Fibroblast of gingiva (primary cell): ENCODE data around the gene DCDC2C.

Experiments used
- DNase-seq: peaks from one replicate; pipeline ENCODE4 v3.0.0-alpha.2; 2011; ENCODE audit warnings: low read depth

DCDC2C gene

DNA sequence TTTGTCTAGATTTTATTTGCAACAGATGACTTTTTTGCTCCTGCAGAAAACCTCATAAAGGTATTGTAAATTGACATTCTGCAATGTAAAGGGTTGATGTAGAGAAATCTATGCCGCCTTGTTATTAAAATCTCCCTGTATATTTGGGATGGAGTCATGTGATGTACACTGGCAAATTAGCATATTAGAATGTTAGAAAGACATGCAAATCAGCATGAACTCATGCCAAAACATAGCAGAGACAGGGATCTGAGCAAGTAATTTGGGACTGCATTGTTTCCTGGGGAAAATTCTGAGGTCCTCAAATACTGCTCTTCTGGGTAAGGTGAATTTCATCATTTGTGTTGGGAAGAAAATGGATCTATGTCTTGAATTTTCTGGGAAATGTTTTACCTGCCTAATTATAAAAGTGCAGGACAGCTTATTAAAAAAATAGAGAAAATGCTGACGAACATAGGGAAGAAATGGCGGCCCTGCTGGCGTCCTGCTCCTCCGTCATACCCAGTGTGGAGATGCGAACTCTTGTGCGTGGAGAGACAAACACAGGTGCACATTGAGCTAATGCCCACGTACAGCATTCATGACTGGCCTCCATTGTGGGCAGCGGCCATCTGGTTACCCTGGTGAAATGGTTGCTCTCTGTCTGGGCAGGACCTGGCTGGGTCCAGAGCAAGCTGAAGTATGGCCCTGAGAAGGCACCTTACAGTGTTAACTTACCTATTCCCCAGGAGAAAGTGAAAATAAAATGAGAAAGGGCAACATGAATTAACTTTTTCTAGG, 29.1 kb upstream of the DCDC2C start:
- DNase-seq = no peak

DNA sequence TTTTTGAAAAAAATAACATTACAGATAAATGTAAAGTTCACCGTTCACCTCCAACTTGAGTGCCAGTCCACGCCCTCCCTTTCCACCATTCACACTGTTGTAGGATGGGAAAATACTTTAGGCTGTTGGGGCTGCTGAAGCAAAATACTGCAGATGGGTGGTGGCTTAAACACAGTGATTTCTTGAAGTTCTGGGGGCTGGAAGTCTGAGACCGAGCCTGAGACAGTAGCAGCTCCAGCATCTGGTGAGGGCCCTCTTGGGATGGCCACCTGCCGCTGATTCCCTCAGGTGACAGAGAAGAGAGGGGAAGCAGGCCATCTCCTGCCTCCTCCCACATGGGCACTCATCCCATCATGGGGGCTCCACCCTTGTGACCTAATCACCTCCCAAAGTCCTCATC, 27.7 kb upstream of the DCDC2C start:
- no peak for DNase-seq

DNA sequence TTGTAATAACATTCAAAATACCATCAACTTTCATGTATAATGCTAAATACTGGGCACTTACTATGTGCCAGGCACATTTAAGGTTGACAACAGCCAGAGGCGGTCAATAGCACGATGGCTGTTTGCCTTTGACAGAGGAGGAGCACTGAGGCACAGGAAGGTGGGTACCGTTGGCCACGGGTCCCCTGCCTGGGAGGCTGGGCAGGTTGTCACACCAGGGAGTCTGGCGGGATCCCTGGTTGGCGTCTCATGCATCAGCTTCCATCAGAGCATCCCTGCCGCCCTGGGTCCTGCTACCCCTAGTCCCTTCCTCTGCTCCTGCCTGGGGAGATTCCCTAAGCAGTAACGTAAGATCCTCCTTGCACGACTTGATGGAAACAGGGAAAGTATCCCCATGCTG, 25.9 kb upstream of the DCDC2C start:
- DNase-seq = no peak

DNA sequence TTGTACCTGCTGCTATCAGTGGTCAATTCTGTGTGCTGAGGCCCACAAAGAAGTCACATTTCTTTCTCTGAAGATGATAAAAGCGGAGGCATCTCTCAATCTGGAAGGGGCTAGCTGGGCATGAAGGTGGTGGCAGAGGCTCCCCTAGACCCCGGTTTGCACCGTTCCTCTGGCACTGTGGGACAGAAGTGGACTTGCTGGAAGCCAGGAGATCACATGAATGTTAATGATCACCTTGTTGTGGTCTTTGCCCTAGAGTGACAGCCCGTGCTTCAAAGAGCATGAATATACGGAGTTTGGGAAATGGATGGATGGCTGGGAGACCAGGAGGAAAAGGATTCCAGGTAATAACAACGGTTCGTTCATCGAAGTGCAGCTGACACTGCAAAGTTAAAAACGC, 25.2 kb upstream of the DCDC2C start:
- DNase-seq = no peak

DNA sequence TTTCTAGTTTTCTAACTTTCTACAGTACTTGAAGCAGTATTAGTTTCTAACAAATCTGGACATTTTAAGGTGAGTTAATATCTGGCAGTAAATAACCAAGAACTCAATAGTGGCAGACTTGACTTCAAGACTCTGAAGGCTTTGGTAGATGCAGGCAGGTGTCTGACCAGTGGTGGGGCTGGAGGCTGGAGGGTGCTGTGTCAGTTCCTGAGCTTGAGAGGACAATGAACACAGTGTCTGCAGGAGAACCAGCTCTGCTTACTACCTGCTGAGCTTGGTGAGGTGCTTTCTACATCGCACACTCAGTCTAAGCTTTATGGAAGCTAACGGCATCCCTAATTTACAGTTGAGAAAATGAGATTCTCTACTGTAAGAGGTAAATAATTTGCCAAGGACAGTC, 24.2 kb upstream of the DCDC2C start:
- no peak for DNase-seq

DNA sequence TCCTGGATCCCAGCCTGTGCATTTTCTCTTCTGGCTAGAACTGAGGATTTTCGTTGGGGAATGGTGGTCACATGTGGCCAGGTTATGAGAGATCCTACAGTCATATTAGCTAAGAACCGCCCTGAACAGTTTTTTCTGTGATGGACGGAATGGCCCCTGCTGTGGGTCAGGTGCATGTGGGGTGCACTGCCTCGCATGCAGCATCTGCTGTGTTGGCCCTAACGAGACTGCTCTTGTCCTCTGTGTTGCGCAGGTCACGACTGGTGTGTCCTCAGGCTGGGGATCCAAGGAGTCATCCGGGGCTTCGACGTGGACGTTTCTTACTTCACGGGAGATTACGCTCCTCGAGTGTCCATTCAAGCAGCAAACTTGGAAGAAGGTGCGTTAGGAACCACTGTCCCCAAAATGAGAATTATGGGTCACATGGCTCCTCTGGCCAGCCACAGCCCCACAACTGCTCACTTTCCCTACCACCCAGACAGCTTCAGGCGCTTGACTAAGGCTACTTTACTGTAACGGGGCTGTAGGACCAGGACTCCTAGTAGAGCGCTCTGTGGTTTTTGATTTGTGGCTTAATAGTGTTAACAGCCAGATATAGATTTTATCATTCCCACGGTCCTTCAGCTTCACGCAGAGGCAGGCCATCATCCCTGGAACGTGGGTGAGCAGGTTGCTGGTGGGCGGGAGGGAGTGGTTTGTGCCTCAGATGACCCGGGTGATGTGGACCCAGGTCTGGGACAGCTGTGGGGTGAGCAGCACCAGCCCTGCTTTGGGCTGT, 23.6 kb upstream of the DCDC2C start:
- DNase-seq = no peak

DNA sequence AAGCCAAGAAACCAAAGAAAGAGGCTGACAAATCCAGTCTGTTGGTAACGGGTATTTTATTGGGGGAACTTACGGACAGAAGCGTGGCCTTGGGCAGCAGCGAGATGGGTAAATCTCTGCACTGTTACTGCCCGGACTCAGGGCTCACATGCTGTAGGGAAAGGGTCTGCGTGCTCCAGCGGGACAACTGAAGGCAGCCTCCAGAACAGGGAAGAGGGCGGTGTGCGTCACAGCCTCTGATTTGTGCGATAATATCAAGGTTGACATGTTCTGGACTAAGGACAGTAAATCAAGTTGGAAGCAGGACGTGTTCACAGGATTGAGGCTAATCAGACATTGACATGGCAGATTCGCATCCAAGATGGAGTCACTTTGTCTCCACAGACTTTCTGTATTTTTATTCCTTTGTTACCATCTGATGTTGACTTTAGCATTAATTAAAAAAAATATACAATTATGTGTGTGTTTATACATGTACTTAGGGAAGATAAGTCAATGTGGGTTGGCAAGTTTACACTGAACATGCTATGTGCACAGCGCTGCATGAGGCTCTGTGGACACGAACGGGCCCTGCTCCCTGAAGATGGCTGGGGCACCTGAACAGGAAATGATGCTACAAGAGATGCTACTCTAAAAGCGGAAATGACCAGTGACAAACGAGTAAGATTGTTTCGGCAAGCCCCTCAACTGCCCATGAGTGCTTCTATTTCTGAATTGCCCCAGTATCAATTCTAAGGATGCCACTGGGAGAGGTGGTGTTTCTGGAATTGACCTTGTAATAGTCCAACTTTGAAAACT, 22.6 kb upstream of the DCDC2C start:
- DNase-seq = no peak

DNA sequence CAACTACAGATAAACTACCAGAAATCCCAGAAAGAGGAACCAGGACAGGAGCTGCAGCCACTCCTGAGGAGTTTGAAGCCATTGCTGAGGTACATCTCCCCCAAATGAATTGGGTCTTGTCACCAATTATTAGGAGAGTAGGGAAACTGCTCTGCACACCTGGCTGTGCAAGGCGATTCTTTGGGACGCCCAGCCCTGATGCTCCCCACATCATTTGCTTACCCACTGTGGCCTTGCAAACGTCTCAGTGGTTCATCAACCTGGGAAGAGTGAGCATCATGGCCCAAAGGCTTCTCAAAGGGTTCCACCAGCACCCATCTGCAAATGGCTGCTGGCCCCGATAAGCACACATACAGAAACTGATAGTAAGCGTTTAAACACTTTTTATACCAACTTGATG, 21.8 kb upstream of the DCDC2C start:
- no peak for DNase-seq

DNA sequence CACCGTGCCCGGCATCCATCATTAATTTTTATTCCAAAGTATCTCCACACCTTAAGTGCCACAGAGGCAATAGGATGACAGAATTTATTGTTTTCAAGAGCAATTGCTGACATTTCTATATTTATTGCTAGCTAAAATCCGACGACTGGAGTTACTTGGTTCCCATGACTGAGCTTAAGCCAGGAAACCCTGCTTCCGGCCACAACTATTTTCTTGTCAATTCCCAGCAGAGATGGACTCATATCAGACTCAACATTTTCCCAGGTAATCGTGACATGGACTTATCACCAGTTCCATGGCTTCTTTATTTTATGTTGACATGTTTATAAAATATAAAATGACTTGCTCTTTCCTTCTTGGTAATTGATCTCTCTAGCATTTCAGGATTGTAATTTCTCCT, 20.6 kb upstream of the DCDC2C start:
- DNase-seq = no peak

DNA sequence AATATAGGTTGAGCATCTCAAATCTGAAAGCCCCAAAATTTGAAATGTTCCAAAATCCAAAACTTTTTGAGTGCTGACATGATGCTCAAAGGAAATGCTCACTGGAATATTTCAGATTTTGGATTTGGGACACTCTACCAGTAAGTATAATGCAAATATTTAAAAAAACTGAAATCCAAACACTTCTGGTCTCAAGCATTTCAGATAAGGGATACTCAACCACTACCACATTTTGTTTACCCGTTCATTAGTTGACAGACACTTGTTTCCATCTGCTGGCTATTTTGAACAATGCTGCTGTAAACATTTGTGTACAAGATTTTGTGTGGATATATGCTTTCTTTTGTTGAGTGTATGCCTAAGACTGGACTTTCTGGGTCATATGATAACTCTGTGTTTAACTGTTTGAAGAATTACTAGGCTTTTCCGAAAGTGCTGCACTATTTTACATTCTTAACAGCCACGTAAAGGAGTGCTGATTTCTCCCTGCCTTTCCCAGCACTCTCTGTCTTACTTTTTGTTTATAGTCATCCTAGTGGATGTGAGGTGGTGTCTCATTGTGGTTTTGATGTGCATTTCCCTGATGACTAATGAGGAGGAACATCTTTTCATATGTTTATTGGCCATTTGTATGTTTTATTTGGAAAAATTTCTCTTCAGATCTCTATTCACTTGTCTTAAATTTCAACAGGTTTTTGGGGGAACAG, 19.5 kb upstream of the DCDC2C start:
- DNase-seq = no peak

DNA sequence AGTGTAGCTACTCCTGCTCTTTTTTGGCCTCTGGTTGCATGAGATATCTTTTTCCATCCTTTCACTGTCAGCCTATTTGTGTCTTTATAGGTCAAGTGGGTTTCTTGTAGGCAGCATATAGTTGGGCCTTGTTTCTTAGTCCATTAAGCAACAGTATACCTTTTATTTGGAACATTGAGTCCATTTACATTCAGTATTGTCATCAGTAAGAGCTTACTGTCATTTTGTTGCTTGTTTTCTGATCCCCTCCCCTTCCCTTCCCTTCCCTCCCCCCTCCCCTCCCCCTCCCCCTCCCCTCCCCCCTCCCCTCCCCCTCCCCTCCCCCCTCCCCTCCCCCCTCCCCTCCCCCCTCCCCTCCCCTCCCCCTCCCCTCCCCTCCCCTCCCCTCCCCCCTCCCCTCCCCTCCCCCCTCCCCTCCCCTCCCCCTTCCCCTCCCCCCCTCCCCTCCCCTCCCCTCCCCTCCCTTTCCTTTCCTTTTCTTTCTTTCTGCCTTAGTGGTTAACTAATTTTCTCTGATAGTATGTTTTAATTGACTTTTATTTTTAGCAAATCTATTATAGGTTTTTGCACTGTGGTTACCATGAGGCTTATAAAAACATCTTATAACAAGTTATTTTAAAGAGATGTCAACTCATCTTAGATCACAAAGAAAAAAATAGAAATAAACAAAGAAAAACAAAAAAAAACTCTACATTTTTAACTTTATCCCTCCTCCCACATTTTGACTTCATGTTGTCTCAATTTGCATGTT, 13.2 kb upstream of the DCDC2C start:
- no peak for DNase-seq

DNA sequence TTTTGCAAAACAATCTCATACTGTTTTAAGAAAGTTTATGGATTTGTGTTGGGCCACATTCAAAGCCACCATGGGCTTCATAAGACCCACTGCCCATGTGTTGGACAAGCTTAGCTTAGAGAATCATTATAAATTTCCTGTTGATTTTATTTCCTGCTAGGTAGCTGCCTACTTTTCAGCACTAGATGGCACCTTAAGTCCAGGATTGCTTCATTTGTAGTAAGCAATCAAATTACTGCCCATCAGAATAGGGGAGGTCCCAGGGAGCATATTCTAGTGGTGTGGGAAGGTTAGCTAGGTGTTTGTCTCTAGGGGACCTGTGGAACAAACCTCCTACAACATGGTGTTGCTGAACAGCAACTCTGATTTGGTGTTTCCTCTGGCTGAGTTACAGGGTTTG, 11.0 kb upstream of the DCDC2C start:
- no peak for DNase-seq

DNA sequence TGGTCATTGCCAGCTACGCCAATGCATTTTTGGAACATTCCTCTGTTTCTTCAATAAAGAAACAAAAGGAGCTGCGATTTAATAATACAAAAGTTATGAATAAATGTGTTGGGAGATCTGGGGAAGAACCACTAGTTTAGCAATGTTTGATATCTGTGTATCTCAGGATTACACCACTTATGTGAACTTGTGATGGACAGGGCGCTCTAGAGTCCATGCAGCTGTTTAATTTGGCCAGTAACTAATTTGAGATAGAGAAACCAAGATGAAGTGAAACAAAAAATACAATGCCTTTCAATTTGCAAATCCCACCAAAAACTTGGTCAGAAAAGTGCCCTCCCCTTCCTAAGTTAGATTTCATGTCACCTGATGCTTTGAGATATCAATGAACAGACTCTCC, 6.8 kb upstream of the DCDC2C start:
- DNase-seq = no peak

DNA sequence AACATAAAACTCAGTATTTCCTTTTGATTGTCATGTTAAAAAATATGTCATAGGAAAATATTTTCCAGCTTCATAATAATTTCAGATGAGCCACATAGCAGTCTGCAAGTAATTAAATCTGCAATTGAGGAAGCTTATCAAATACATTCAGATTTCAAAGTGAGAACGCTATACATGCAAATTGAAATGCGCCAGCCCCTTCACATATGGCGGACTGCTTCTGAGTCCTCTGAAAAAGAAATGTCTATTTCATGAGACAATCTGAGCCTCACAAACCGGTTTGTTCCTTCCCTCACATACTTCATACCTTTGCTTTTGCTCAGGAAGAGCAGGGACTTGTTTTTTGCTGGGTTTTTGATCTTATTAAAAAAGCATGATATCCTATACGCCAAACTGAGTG, 2.3 kb upstream of the DCDC2C start:
- no peak for DNase-seq

DNA sequence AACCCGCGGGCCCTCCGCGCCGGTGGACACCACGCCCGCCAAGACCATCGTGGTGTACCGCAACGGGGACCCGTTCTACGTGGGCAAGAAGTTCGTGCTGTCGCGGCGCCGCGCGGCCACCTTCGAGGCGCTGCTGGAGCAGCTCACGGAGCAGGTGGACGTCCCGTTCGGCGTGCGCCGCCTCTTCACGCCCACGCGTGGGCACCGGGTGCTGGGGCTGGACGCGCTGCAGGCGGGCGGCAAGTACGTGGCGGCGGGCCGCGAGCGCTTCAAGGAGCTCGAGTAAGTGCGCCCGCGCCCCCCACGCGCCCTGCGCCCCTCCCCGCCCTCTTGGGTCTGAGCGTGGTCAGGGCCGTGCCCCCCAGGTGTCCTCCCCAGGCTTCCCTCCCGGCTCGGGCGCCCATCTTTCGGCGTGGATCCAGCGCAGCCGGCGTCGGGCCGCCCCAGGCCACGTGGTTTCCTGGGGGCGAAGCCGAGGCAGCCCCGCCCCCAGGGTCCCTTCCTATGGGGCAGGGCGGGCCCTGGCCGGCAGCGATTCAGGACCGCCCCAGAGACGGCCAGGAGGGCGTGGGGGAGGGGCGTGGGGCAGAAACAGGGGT, 481 bp downstream of the DCDC2C start:
- DNase-seq = no peak

DNA sequence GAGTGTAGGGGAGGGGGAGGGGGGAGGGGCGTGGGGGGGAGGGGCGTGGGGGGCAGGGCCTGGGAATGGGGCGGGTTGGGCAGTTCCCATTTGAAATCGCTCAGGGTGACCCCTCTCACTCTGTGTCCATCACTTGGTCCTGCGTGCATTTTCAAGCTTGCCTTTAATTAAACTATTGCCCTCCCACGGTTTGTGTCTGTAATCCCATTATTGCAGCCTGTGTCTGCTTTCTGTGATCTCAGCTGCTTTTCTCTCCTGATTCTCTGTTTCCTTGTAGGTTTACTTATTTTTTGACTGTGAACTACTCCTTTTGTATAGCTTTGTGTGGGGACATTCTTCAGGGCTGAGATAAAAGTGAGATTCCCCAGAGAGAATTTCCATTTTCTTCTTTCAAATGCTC, 1.3 kb downstream of the DCDC2C start:
- no peak for DNase-seq

DNA sequence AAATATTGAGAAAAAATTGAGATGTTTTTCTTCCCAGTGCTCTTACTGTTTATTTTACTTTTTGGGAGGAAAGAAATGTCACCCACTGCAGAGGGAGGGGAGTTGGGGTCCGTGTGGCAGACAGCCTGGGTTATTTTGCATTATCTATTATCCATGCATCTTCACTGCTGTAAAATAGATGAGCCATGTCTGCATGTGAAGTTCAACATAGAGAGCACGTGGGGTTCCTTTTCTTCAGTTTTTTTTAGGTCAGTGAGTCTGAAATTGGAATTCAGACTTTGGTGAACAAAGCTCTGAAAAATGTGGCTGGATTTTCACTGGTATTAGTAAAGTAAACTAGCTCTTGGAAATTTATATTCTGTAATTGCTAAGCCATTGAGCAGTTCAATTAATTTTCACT, 2.4 kb downstream of the DCDC2C start:
- DNase-seq = no peak

DNA sequence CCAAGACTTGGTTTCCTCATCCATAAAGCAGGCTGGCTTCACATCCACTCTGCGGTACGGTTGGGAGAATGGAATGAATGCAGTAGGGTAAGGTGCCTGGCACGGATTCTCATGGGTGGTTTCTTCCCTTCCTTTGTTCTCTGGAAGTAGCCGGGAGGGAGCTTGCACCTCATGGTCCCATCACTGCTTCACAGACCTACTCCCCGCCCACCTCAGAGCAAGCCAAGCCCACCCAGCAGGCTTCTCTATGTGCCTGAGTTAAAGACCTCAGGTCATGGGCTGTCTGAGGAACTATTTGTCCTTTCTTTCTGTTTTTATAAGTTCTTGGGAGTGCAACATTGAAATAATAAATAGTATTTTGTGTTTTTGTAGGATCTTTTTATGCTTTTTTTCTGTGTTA, 3.5 kb downstream of the DCDC2C start:
- no peak for DNase-seq

DNA sequence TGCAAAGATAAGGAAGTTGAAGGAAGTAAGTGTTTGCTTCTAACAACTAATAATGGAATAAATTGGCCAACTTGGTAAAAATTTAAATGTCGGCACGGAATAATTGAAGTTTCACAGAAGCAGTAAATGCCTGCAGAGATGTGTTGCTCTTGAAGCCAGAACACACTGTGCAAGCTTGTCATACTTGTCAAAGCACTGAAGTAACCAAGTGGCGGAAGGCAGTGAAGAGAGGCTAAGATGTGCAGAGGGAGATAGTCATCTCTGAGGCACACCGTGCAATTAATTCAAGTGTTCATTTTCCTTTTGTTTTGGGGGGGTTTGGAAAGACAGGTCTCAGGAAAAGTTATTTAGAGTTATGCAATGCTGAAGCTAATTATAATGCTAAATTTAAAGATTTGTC, 5.2 kb downstream of the DCDC2C start:
- no peak for DNase-seq

DNA sequence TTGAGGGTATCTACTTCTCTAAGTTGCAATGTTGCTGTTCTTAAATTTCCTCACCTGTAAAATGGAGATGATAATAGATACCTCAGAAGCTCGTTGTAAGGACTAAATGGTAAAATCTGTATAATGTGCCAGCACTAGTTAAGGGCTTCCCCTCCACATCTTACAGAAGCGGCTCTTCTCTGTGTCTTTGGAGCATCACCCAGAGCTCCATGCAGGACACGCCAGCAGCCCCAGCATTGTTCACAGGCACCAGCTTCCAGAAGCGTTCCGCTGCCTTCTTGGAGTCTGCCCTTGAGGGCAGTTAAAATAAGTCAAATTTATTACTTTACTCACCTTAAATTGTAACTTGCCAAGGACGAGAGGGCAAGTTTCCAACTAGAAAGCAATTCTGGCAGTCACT, 5.8 kb downstream of the DCDC2C start:
- no peak for DNase-seq

DNA sequence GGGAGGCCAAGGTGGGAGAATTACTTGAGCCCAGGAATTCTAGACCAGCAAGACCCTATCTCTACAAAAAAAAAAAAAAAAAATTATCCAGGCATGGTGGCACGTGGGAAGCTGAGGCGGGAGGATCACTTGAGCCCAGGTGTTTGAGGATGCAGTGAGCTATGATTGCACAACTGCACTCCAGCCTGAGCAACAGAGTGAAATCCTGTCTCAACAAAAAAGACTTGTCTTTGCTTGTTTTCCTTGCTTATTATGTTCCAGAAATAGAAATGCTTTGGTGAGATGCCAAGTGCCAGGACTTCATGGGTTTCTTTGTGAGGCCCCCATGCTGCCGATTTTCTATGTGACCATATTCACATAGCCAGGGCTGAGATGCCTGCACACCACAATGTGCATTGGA, 9.0 kb downstream of the DCDC2C start:
- DNase-seq = no peak
